Measurements from ENCODE around the gene PDAP1. TPM values are rescaled to one million over a fixed set of nuclear protein-coding genes. Genes with fewer than 3 reads are reported as not detected.
A peak's percentile ranks its signal among the peaks of the same experiment; 100 is the strongest.

Gene PDAP1
- total and polyA plus RNA-seq, 2 of the 13 experiments (the other 11 are each of a cell fraction or from before 2014, with no cell fraction given), result 13.0 to 100 TPM

- peak; percentile 54 for TF ChIP-seq ZNF607 (CRISPR knock-in tag; IDR thresholded peaks at IDR 0.05; ENCODE audit: borderline replicate concordance)
- 0 out of 2 replicates have a peak, but pooled peaks have one; percentile 15 for TF ChIP-seq MAZ (IDR thresholded peaks at IDR 0.05; ENCODE audit: borderline replicate concordance, low read depth, low read length)
- peak; percentile 55; the same call in 1 of the 2 replicates for TF ChIP-seq MAZ (CRISPR knock-in tag; IDR thresholded peaks at IDR 0.05; ENCODE audit: low read depth)
- no peak for TF ChIP-seq HHEX (CRISPR knock-in tag; IDR thresholded peaks at IDR 0.05)
- TF ChIP-seq ZNF282 (IDR thresholded peaks at IDR 0.05; ENCODE audit: partially characterized antibody), result no peak
- no peak for TF ChIP-seq NFATC3 (CRISPR knock-in tag; IDR thresholded peaks at IDR 0.05)
- TF ChIP-seq NRL (CRISPR knock-in tag; IDR thresholded peaks at IDR 0.05; ENCODE audit: borderline replicate concordance), result peak; percentile 90; the same call in 1 of the 2 replicates
- no peak; the same call in 1 of the 2 replicates for TF ChIP-seq ZNF256 (CRISPR knock-in tag; conservative IDR thresholded peaks at IDR 0.05)
- TF ChIP-seq ZNF335 (CRISPR knock-in tag; IDR thresholded peaks at IDR 0.05), result peak; percentile 99
- TF ChIP-seq DDIT3 (CRISPR knock-in tag; IDR thresholded peaks at IDR 0.05), result no peak
- TF ChIP-seq ZNF232 (CRISPR knock-in tag; IDR thresholded peaks at IDR 0.05; ENCODE audit: borderline replicate concordance), result peak; percentile 21; the same call in 1 of the 2 replicates
- TF ChIP-seq MAFF (IDR thresholded peaks at IDR 0.05; ENCODE audit: low read depth, low read length), result no peak
- no peak; the same call in 1 of the 2 replicates for TF ChIP-seq KLF13 (CRISPR knock-in tag; IDR thresholded peaks at IDR 0.05)
- TF ChIP-seq MED13 (CRISPR knock-in tag; IDR thresholded peaks at IDR 0.05), result 0 out of 2 replicates have a peak, but pooled peaks have one; percentile 34
- TF ChIP-seq POLR2AphosphoS2 (IDR thresholded peaks at IDR 0.05; ENCODE audit: low read depth, low read length), result no peak
- TF ChIP-seq ZNF441 (CRISPR knock-in tag; IDR thresholded peaks at IDR 0.05; ENCODE audit: borderline replicate concordance), result no peak; the same call in 1 of the 2 replicates
- TF ChIP-seq FOXC1 (CRISPR knock-in tag; IDR thresholded peaks at IDR 0.05; ENCODE audit: borderline replicate concordance), result peak; percentile 74
- TF ChIP-seq, protein P1, sequence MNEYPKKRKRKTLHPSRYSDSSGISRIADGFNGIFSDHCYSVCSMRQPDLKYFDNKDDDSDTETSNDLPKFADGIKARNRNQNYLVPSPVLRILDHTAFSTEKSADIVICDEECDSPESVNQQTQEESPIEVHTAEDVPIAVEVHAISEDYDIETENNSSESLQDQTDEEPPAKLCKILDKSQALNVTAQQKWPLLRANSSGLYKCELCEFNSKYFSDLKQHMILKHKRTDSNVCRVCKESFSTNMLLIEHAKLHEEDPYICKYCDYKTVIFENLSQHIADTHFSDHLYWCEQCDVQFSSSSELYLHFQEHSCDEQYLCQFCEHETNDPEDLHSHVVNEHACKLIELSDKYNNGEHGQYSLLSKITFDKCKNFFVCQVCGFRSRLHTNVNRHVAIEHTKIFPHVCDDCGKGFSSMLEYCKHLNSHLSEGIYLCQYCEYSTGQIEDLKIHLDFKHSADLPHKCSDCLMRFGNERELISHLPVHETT (CRISPR knock-in tag; conservative IDR thresholded peaks at IDR 0.05), result peak; percentile 87
- TF ChIP-seq RBM22 (optimal IDR thresholded peaks at IDR 0.05; ENCODE audit: low read length), result peak; percentile 38
- no peak for TF ChIP-seq RBM39 (IDR thresholded peaks at IDR 0.05; ENCODE audit: low read depth, low read length, poor library complexity, severe bottlenecking)
- TF ChIP-seq PITX1 (CRISPR knock-in tag; IDR thresholded peaks at IDR 0.05), result peak; percentile 29; the same call in 1 of the 2 replicates
- TF ChIP-seq MYPOP (CRISPR knock-in tag; IDR thresholded peaks at IDR 0.05), result no peak; the same call in 1 of the 2 replicates
- TF ChIP-seq, protein P2, sequence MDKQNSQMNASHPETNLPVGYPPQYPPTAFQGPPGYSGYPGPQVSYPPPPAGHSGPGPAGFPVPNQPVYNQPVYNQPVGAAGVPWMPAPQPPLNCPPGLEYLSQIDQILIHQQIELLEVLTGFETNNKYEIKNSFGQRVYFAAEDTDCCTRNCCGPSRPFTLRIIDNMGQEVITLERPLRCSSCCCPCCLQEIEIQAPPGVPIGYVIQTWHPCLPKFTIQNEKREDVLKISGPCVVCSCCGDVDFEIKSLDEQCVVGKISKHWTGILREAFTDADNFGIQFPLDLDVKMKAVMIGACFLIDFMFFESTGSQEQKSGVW (CRISPR knock-in tag; IDR thresholded peaks at IDR 0.05; ENCODE audit: borderline replicate concordance), result no peak
- TF ChIP-seq ZBTB8A (CRISPR knock-in tag; IDR thresholded peaks at IDR 0.05; ENCODE audit: borderline replicate concordance, low read depth), result no peak
- peak; percentile 76 for TF ChIP-seq CBFB (CRISPR knock-in tag; IDR thresholded peaks at IDR 0.05)
Observed at GRCh38 chr7:99408379-99409191, at the start of gene PDAP1, which contains the start of gene BUD31 (continued).
